CD4-positive, alpha-beta T cell treated with Interleukin-1 beta for 1 hour (primary cell): ENCODE measurements around the gene UGT8.
"Not testable (repeated sequence)": the region's sequence is repeated elsewhere in the genome, so short reads cannot be mapped to it uniquely, and the experiment has no call there.

Experiments used
- DNase-seq, 2 donors: peaks; one replicate each; pipeline ENCODE4 v3.0.0-alpha.2; 2020 to 2022

UGT8 gene, protein sequence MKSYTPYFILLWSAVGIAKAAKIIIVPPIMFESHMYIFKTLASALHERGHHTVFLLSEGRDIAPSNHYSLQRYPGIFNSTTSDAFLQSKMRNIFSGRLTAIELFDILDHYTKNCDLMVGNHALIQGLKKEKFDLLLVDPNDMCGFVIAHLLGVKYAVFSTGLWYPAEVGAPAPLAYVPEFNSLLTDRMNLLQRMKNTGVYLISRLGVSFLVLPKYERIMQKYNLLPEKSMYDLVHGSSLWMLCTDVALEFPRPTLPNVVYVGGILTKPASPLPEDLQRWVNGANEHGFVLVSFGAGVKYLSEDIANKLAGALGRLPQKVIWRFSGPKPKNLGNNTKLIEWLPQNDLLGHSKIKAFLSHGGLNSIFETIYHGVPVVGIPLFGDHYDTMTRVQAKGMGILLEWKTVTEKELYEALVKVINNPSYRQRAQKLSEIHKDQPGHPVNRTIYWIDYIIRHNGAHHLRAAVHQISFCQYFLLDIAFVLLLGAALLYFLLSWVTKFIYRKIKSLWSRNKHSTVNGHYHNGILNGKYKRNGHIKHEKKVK

DNA sequence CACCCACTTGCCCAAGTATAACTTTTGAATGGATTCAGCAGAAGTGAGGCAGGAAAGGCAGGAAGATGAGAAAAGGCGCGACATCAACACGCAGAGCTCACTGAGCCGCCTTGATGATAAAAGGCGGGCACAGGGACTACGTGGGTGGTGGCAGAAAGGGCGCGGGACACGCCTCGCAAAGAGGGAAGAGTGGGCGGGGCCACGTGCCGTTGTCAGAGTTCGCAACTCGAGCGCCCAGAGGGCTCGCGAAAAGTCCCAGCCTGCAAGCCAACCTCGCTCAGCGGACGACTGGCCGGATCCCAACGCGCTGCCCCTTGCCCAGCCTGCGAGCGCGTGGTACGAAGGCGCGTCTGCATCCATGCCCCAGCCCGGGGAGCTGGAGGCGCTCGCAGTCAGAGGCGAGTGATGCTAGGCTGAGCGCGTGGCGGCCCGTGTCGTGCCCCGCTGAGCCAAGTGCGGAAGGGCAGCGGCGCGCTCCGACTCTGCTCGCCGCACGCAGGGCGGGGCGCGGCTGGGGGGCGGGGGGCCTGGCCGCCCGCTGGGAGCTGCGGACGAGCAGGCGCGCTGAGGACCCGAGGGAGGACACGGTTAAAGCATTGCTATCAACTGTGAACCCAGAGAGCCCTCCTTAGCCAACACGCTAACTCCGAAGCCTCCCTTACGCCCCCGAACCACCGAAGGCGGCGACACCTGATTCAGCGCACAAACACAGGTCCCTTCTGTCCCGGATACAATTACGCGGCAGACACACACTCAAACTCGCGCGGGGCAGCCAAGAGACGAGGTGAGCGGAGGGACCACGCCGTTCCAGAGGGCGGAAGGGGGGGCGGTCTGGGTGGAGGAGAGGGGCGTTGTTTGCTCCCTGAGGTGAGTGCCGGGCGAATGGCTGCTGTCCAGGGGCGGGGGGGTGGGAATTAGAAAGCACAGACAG lies at the start of gene UGT8:
Gene UGT8 (plus strand): TSS at position 617 of the 931 bp plus-strand sequence. CDS start 24,074 bp downstream, outside the sequence.
- DNase-seq: peak; percentile 41 to 60

GRCh38 chr4:114549638-114550037 lies 49.0 kb upstream of the UGT8 start:
- DNase-seq: no peak

- DNase-seq: no peak
These were observed 40.1 kb upstream of the UGT8 start for GRCh38 chr4:114558446-114559020.

- no peak for DNase-seq
These were observed 37.0 kb upstream of the UGT8 start for GRCh38 chr4:114561590-114561989.

GRCh38 chr4:114562176-114562904 lies 36.3 kb upstream of the UGT8 start:
- DNase-seq: no peak

GRCh38 chr4:114563536-114564315 lies 34.9 kb upstream of the UGT8 start:
- no peak for DNase-seq

GRCh38 chr4:114577386-114577785 lies 21.2 kb upstream of the UGT8 start:
- DNase-seq: no peak

DNA sequence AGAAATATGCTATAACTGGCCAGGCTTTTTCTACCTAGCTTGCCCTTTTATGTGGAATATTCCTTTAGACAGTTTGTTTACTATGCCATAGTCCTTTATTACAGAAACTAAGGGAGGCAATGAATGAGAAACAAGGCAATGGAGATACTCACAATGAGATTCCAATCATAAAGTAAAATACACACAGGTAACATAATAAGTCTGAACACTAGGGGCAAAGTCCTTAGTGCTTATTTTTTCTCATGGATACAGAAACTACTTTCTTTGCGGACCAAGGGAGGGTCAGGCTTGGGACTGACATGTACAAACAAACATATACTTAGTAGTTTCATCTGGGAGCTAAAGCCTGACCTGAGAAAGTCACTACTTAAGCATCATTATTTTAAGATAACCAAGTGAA lies 16.0 kb upstream of the UGT8 start:
- DNase-seq: no peak

GRCh38 chr4:114588305-114588704 lies 10.3 kb upstream of the UGT8 start:
- DNase-seq: no peak

GRCh38 chr4:114590360-114590759 lies 8.2 kb upstream of the UGT8 start:
- DNase-seq: not testable (repeated sequence)

DNA sequence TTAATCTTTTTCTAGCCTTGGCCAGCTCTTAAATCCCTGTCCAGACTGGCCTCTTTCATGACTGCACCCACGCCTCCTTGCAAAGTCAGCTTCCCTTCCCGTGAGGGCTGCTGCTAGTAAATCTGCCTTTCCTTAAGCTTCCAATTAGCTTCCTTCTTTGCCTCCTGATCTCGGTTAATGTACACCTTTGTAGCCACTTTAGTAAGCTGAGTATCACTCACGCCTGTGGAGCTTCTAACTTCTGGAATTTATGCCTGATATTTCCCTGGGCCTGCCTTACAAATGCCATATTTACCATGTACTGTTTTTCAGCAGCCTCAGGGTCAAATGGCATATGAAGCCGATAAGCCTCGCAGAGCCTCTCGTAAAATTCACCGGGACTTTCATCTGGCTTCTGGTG lies 5.1 kb upstream of the UGT8 start:
- no peak for DNase-seq

DNA sequence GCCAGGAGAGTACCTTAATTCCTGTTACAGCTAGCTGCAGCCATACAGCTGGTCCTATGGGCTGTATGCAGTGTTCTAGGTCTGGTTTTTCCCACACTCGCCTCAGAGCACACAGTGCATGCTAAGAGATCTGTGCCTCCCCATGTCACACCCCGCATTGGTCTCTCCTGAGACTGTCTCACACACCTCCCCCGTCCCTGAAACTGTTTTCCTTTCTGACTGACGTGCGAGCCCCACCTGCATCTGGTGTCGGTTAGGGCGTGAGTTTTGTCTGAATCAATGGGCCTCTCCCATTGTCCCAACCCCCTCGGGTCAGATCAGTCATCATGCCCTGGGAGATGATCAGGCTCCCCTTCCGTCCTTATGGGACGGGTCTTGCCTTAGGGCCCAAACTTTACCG lies 3.4 kb upstream of the UGT8 start:
- no peak for DNase-seq

DNA sequence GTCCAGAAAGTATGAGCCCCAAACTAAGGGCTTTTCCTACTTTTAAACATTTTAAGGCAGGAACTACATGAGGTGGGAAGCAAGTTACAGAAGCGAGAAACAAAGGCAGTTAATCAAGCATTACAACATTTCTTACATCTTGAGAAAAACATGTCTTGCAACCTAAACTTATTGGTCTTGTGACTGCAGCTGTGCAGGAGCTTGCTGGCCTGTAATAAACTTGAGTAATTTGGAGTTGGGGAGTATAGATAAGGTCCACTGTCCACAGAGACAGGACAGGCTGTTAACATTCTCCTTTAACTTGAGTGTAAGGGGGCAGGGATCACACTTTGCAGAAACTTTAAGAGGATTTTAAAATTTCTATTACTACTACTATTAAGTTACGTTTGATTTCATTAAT lies 2.7 kb upstream of the UGT8 start:
- DNase-seq: no peak

GRCh38 chr4:114597410-114598115 lies 1.0 kb upstream of the UGT8 start:
- DNase-seq: no peak

DNA sequence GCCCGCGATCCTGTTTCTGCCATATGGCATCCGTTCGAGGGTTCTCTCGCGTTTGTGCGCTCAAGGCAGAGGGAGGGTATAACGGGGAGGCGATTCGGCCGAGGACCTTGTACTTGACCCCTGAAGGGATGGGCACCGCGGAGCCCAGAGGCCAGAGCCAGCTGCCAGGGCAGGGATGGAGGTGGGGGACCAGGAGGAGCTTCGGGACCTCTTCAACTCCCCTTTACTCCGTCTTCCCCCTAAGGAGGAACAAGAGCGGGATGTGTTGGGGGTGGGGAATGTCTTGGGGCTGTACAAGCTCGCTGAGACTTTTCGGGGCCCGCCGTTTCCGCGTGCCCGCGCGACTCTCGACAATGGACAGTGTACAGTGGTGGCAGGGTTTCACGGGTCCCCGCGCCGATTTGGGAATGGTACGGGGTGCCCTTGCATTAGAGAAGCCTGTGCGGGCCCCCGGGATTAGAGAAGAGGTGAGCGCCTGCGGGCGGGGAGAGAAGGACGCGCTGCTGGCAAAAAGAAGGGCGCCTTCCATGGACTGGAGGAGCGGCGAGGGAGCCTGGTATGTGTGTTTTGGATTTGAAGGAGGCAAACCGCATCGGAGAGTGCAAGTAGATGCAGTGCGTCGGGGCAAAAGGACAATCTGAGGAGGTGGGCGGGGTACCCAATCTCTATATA lies 760 bp downstream of the UGT8 start:
- DNase-seq: no peak

- no peak for DNase-seq
These were observed 1.4 kb downstream of the UGT8 start for GRCh38 chr4:114599903-114600552.

- no peak for DNase-seq
These were observed 2.1 kb downstream of the UGT8 start for GRCh38 chr4:114600672-114601071.

DNA sequence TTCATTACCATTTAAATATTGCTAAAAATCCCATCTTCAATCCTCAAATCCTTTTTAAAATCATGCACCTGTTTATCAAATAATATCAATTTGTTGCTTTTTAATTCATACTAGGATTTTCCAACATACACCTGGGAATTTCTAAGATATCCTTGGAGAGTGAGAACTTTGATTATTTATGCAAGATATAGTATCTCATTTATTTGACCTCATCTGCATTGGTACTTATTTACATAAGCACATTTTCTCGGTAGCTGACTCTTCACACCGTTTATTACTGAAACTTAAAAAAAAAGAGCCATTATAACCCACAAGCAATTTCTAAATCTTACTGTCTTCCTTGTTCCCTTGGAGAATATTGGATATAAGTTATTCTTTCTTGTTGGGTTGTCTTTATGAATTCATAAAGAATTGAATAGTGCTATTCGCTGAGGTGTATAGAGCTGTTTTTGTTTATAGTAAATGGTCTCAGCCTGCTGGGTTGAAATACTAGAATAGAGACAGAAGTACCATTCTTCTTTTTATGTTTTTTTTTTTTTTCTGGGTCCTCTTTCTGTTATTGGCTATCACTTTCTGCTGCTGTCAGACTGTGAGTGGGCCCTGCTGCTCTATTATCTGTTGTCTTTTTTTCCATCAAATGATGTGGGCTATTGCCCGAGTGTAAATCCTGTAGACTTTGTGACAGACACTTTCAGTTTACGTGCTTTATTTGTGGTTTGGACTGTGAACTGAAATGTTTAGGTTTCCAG lies 2.9 kb downstream of the UGT8 start:
- DNase-seq: peak in 1 of 2 donors; percentile 6

GRCh38 chr4:114603497-114603896 lies 4.9 kb downstream of the UGT8 start:
- DNase-seq: peak in 1 of 2 donors; percentile 42
